Eye (tissue), 1 donor: ENCODE measurements around the gene RPL18A.

ENCODE experiments used
- DNase-seq: peaks from one replicate; pipeline ENCODE4 v3.0.0-alpha.2; 2015

Gene RPL18A

GRCh38 chr19:17910791-17911360, 51.2 kb downstream of the RPL18A start:
- DNase-seq: no peak
